ENCODE results near the gene ZNF628.
"Not testable (repeated sequence)": the region's sequence is repeated elsewhere in the genome, so short reads cannot be mapped to it uniquely, and the experiment has no call there.

Gene ZNF628

DNA sequence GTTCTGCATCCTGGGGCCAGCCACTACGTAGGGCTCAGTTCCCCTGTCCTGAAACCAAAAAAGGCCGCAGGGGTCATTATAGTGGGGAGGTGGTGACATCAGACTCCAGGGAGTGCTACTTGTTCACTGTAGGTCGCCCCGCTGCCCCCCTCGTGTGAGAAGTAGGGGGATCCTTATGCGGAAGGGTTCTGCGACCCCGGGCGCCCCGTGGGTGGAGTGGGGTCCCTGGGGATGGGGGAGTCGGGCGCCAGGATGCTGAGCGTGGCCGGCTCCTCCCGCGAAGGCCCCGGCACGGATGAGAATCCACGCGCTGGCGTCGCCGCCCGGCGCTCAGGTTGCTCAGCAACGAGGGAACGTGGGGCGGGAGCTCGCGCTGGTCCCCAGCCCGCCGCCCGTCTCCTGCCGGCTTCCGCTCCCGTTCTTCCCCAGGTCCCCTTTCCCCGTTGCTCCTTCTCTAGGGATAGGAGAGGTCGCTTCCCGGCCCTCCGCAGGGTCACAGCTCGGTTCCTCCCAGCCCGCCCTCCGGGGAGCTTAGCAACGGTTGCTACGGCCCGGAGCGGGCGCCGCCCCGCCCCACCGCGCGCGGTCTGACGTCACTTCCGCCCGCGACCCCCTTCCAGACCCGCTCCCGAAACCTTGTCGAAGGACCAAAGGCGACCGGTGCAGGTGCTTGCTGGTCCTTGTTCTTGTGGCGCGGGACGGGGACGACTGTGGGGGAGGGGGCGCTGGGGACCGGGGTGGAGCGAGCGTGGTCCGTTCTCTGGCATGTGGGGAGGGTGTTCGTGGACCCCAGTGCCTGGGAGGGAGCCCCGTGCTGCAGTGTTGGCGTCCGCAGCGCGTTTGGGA lies 8.4 kb downstream of the ZNF628 start, which contains the start of gene NAT14:
Gene NAT14, plus strand, starts transcription at position 596 of the 846 bp plus-strand sequence. CDS start 521 bp downstream, outside the sequence.
- peak in 1 of 2 donors; percentile 51 for DNase-seq (ENCODE audit: low read depth in 2 of 2)

DNA sequence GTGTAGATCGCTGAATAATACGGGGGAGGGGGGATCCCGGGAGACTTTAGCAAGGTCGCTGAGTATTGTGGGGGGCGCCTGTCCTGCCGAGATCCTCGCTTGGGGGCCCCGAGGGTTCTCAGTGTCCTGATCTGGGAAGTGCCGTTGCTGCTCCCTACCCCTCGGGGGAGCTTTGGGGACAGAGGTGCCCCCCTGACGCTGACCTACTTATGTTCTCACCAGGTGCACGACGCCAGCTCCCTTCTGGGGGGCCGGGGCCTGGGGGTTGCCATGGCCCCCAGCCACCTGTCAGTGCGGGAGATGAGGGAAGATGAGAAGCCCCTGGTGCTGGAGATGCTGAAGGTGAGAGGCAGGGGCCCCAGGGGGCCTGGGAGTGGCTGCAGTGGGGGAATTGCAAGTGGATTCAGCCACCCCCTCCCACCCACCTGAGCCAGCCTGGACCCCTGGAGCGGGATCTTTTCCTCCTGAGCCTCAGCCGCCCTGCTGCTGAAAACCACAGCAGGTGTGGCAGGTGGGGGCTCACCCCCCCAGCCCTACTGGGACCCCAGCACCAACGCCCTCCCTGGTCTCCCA lies 9.1 kb downstream of the ZNF628 start:
- DNase-seq (ENCODE audit: low read depth in 2 of 2), result no peak

DNA sequence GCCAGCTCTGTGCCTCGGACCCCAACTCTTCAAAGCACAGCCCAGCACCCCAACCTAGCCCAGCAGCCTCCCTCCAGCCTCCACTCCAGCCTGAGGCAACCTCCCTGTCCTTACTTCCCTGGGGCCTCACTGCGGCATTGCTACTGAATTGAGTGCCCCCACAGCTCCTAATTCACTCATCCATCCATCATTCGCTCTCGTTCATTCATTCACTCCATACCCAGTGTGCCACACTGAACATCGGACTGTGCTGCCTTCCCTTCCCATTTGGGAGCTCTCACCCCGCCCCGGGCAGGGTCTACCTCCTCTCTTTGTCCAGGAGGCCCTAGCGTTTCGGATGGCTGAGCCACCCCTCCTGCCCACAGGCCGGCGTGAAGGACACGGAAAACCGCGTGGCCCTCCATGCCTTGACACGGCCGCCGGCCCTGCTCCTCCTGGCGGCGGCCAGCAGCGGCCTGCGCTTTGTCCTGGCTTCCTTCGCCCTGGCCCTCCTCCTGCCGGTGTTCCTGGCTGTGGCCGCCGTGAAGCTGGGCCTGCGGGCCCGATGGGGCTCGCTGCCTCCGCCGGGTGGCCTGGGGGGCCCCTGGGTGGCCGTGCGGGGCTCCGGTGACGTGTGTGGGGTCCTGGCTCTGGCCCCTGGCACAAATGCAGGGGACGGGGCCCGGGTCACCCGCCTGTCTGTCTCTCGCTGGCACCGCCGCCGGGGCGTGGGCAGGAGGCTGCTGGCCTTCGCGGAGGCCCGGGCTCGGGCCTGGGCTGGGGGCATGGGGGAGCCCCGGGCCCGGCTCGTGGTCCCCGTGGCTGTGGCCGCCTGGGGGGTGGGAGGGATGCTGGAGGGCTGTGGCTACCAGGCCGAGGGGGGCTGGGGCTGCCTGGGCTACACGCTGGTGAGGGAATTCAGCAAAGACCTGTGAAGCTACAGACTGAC lies 9.9 kb downstream of the ZNF628 start:
- no peak for DNase-seq (ENCODE audit: low read depth in 2 of 2)

DNA sequence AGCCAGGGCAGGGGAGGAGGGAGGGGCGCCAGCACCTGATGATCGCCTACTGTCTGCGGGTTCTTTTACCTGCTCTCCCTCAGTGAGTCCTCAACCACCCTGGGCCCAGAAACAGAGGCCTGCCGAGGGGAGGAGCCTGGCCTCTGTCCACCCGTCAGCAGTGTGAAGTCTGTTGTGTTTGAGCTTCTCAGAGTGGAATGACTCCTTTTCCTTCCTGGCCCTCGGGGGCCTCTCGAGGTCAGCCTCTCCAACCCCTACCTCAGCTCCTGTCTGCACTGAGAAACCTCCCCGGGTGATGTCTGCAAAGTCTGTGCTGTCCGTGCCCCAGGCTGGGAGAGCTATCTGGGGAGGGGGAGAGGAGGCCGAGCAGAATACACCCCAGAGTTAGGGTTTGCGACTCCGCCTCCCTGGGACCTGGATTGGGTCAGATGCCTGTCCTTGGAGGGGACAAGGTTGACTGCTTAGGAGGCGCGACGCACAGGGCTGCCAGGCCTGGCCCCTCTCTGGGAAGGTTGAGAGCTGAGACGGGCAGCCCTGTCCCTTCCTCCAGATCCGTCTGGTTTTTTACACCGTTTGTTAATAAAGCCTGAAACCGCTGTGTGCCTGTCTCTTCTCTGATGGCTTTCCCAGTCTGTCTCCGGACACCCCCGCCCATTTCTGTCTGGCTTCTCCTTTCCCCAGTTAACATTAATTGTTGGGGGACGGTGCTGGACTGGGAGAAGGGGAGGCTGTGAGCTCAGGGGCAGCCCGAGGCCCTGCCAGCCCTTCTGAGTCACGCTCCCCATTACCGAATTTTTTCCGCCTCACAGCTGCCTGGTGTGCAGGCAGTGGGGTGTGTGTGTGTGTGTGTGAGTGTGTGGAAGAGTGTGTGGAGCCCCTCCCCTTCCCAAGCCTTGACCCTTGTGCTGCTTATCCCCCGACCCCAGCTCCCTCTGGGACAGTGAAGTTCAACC lies 10.8 kb downstream of the ZNF628 start:
- peak in 1 of 2 donors; percentile 54 for DNase-seq (ENCODE audit: low read depth in 2 of 2)

DNA sequence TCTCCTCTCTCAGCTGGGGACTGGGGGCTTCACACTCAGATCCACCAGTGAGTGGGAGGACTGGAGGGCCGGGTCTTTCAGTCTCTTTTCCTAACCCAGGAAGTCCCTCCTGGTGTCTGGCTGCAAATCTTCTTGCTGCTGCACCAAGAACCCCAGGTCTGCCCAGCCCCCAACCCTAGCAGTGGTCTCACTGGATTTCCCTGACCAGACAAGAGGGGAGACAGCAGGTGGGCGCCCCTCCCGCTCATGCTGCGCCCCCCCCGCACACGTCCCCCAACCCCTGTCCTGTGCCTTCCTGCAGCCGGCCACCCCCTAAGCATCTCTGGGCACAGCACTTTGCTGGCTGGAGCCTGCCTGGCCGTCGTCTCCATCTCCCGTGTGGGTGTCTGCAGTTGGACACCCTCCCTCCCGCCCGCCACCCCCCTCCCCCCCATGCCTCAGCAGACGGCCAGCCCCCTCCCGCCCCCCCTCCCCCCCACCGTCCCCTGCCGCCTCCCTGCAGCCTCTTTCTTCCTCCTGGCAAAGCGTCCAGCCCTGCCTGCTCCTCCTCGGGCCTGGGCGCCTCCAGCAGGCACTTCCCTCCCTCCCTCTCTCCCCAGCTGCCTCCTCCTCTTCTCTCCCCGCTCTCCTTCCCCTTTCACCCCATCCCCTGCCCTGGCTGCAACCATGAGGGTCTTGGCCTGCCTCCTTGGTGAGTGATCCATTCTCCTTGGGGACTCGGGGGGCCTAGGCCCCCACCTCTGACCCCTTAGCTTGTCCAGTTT lies 11.7 kb downstream of the ZNF628 start, which contains the start of gene SSC5D:
Gene SSC5D, plus strand, starts transcription at position 513 of the 764 bp plus-strand sequence. Its CDS starts 154 bp downstream, at position 667.
- no peak for DNase-seq (ENCODE audit: low read depth in 2 of 2)

DNA sequence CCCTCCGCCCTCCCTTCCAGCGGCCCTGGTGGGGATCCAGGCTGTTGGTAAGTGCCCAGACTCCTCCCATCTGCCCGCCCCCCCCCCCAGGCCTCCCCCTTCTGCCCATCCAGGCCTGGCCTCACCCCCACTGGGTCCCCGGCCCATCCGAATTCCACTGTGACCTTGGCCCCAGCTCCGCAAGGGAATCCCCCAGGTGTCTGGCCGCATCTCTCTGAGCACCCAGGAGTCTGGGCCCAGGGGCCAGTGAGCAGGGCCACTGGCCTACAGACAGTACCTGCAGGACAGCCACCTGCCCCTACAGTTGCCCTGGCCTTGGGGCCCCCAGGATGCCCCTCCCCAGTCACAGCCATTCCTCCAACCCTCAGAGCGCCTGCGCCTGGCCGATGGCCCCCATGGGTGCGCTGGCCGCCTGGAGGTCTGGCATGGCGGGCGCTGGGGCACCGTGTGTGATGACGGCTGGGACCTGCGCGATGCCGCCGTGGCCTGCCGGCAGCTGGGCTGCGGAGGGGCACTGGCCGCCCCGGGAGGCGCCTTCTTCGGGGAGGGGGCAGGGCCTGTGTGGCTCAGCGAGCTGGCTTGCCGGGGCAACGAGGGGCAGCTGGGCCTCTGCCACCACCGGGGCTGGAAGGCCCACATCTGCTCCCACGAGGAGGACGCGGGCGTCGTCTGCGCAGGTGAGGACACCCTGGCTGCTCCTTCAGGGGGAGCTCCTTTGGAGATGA lies 12.7 kb downstream of the ZNF628 start:
- no peak for DNase-seq (ENCODE audit: low read depth in 2 of 2)

DNA sequence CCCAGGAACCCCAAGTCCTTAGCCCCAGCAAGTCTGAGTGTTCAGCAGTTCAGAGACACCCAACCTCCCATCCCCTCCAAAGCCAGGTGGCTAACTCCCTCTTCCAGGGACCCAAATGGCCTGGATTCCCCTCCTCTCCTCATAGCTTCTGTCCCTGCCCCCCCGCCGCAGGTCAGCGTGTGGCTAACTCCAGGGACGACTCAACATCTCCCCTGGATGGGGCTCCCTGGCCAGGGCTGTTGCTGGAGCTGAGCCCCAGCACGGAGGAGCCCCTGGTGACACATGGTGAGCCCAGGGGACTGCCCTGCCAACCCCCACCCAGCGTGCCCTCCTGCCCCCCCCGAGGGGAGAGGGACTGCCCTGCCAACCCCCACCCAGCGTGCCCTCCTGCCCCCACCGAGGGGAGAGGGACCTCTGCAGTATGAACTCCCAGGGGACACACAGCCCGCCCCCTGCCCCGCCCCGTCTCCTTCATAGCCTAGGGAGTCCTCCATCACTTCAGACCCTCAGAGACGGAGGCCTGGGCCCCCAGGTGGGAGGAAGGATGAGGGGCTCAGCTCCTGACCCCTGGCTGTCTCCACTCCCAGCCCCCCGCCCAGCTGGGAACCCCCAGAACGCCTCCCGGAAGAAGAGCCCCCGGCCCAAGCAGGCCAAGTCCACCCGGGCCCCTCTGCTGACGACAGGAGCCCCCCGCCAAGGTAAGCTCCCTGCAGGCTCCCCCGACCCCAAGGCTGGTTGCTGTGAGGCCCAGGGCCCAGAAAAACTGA lies 13.5 kb downstream of the ZNF628 start:
- DNase-seq (ENCODE audit: low read depth in 2 of 2), result no peak

DNA sequence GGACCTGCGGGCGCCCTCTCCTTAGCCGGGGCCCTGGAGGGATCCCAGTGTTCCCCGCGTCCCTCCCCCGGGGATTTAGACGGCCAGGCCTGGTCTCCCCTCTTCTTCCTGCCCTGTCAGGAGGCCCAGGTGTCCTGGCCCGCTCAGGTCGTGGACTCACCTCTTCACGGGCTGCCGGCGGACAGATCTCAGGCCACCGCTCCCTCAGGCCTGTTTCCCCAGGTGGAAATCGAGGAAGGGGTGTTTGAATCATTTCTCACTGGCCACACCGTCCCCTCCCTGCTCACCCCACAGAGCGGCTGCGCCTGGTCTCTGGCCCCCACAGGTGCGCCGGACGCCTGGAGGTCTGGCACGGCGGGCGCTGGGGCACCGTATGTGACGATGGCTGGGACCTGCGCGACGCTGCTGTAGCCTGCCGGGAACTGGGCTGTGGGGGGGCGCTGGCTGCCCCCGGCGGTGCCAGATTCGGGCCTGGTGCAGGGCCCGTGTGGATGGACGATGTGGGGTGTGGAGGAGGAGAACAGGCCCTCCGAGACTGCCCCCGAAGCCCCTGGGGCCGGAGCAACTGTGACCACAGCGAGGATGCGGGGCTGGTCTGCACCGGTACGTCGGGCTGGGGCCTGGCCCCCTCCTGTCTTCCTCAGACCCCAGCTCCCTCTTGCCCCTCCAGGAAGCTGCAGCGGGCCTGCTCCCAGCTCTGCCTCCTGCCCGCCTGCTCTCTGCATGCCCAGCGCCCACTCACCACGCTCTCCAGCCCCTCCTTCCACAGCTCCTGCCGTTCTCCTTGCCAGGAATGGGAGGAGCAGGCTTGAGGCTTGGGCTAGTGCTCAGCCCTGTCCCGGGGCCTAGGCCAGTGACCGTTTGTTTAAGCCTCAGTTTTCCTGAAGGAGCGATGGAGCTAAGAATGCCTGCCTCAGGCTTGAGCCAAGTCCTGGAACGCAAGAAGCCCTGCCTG lies 14.3 kb downstream of the ZNF628 start:
- no peak for DNase-seq (ENCODE audit: low read depth in 2 of 2)

DNA sequence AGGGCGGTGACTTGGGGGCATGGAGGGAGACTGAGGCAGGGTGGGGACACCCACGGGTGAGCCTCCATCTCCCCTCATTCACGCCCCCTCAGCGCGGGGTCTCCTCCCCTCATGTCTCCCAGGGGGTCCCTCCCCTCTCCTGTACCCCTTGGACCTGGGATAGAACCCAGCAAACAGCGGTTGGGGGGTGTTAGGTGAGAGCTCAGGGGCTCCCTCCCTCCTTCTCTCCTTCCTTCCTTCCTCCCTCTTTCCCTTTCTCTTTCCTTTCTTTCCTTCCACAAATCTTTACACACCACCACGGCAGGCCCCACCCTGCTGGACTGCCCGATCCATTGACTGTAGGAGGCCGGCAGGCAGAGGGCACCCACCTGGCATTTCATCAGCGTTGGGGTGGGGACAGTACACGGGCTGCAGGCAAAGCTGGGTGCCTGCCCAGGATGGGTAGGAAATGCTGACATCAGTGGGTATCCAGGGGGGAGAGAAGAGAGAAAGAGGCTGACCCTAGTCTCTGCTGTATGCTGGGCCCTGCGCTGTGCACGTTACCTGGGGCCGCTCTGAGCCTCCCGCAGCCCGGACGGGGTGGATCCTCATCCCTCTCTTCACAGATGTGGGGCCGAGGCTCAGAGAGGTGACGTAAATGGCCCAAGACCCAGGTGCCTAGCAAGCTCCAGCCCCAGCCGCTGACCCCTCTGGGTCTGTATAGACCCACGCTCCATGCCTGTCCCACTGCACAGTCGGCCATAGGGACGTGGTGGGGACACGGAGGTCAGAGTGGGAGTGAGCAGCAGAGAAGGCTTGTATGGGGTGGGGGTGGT lies 15.3 kb downstream of the ZNF628 start:
- DNase-seq (ENCODE audit: low read depth in 2 of 2), result no peak

DNA sequence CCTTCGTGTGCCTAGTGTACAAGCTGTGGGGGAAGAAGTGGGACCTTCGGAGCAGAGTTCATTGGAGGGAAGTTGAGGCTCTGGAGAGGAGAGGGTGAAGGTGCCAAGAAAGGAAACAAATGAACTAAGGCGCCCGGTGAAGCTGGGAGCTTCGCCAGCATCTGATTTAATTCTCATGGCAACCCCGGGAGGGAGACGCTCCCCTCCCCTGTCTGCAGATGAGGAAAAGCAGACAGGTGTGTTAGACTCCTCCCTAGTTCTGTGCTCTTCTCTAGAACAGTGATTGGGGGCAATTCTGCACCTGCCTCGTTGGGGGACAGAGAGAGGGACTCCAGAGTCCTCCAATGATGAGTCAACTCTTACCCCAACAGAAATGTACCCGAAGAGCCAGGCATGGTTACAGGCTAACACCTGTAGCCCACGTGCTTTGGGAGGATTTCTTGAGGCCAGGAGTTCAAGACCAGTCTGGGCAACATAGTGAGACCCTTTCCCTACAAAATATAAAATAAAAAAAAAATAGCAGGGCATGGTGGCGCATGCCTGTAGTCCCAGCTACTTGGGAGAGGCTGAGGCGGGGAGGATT lies 16.0 kb downstream of the ZNF628 start:
- DNase-seq (ENCODE audit: low read depth in 2 of 2), result no peak

DNA sequence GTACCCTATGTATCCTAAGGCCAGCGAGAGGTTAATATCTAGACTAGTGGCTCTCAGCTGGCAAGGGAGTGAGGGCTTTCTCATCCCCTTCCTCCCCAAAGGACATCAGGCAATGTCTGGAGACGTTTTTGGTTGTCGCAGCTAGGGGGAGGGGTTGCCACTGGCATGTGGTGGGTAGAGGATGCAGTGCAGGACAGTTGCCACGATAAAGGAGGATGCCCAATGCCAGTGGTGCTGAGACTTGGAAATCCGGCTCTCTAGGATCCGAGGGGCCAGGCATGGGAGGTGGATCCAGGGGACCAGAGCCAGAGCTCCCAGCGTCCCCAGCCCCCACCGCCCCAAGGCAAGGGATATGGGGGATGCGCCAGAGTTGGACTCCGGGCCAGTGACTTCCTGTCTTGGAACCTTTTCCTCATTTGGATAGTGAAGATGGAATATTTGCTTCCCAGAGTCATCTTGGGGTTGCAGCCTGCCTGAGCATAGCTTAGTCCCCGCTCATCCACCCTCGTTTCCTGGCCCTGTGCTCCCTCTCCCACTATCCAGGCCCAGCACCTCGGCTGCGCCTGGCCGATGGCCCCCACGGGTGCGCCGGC lies 16.7 kb downstream of the ZNF628 start:
- DNase-seq (ENCODE audit: low read depth in 2 of 2), result no peak

DNA sequence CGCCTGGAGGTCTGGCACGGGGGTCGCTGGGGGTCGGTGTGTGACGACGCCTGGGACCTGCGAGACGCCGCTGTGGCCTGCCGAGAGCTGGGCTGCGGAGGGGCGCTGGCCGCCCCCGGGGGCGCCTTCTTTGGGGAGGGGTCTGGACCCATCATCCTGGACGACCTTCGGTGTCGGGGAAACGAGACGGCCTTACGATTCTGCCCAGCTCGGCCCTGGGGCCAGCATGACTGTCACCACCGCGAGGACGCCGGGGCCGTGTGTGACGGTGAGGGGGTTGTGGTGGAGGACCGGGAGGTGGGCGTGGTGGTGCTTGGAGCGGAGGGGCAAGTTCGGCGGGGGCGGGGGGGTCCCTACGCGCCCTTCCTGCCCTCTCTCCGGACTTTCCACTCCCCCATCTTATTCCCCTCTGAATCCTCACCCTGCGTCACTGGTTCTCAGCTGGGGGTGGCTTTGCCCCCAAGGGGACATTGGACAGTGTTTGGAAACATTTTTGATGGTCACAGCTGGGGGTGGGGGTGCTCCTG lies 17.3 kb downstream of the ZNF628 start:
- DNase-seq (ENCODE audit: low read depth in 2 of 2), result no peak

DNA sequence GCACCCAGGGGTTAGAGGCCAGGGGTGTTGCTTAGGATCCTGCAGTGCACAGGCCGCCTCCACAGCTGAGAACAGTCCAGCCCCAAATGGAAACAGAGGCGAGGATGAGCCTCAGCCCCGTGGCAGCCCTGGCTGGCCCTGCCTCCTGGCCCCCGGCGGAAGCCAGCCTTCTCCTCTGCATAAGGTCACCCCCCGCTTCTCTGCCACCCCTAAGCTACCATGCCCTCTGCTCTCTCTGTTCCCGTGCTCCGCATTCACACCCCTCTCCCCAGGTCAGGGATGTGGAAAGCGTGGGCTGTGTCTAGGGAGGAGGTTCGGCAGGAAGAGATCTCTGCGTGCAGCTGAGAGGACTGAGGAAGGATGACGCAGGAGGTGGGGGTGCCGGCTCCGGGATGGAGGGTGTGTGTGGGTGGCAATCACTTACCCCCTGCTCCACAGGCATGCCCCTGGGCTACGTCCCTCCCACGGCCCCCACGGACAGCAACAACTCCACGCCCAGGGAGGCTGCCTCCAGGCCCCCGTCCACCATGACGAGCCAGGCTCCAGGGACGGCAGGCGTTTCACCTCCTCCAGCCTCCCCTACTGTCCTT lies 17.9 kb downstream of the ZNF628 start:
- no peak for DNase-seq (ENCODE audit: low read depth in 2 of 2)

DNA sequence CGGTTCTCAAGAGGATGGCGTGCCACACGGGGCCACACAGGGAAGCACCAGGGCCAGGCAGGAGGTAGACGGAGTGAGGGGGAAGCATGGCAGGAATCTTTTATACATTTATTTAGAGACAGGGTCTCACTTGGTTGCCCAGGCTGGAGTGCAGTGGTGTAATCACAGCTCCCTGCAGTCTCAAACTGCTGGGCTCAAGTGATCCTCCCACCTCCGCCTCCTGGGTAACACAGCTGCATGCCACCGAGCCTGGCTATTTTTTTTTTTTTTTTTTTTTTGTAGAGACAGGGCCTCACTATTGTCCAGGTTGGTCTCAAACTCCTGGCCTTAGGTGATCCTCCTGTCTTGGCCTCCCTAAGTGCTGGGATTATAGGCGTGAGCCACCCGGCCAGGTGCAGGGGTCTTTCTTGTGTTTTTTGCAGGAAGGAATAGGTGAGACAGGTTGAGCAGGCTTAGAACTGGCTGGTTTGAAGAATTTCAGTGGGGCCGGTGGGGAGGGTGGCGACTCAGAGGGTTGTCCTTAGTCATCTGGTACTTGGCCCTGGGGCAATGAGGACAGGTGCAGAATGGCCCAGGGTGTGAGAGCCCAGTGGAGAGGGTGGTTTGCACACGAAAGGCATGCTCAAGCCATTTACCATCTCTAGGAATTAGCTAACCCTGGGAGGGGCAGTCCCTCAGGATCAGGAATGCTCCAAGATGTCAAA lies 19.4 kb downstream of the ZNF628 start:
- no peak for DNase-seq (ENCODE audit: low read depth in 2 of 2)

DNA sequence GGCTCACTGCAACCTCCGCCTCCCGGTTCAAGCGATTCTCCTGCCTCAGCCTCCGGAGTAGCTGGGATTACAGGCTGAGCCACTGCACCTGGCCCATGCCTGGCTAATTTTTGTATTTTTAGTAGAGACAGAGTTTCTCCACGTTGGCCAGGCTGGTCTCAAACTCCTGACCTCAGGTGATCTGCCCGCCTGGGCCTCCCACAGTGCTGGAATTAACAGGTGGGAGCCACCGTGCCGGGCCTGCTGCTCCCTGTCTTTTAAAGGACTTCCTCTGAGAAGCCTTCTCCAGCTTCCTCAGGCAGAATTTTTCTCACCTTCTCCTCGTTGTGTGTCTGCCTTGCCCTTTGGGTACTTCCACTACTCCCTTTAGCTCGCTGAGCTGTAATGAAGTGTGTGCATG lies 20.4 kb downstream of the ZNF628 start:
- DNase-seq (ENCODE audit: low read depth in 2 of 2), result not testable (repeated sequence)
